ENCODE results near the gene SPIRE1. TPM values are rescaled to one million over a fixed set of nuclear protein-coding genes. Genes with fewer than 3 reads are reported as not detected.

The SPIRE1 gene
- total RNA-seq, 4 donors from 2014 or later: 1.9 to 25.3 (median 13.4) TPM

DNA sequence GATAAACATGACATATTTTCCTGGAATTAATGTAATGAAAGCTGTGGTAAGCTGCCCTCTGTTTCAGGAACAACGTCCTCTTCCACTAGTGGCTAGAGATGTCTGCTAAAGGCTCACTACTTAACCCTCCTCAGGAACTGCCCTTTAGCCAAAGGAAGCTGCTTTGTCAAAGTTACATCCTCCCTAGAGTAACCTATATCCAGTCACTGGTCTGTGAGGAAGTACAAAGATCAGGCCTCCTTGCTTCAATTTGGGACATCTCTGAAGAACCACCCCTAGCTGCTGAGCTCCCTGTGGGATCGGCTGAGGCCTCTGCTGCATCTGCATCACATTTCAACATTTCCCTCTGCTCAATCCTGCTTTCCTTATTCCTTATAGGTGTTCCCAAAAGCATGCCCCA, 142.4 kb downstream of the SPIRE1 start:
- no peak for TF ChIP-seq POLR2A (IDR thresholded peaks at IDR 0.05)
- TF ChIP-seq, protein P1, sequence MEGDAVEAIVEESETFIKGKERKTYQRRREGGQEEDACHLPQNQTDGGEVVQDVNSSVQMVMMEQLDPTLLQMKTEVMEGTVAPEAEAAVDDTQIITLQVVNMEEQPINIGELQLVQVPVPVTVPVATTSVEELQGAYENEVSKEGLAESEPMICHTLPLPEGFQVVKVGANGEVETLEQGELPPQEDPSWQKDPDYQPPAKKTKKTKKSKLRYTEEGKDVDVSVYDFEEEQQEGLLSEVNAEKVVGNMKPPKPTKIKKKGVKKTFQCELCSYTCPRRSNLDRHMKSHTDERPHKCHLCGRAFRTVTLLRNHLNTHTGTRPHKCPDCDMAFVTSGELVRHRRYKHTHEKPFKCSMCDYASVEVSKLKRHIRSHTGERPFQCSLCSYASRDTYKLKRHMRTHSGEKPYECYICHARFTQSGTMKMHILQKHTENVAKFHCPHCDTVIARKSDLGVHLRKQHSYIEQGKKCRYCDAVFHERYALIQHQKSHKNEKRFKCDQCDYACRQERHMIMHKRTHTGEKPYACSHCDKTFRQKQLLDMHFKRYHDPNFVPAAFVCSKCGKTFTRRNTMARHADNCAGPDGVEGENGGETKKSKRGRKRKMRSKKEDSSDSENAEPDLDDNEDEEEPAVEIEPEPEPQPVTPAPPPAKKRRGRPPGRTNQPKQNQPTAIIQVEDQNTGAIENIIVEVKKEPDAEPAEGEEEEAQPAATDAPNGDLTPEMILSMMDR (IDR thresholded peaks at IDR 0.05): no peak
- Histone ChIP-seq H3K36me3 (no peaks in the 10 kb centered on the region), H3K9me3 (no peaks in the 10 kb centered on the region), H3K4me3 (no peak overlapping the region), H3K4me1 (peaks cover 0 to 11% (median 3%) of the 10 kb centered on the region in 3 donors), H3K27me3 (no peaks in the 10 kb centered on the region), H3K27ac (no peak overlapping the region)
- 72 to 82% methylated on average over 2 of the region's 2 CpGs for WGBS, 2 donors
- DNase-seq: no peak
- intact Hi-C loops (cut with DNase I): no loop called here

- intact Hi-C loops (cut with DNase I): no loop called here
- WGBS, 2 donors: 87 to 92% methylated on average over 5 of the region's 5 CpGs
- Histone ChIP-seq H3K27ac (no peak overlapping the region), H3K36me3 (peaks cover 0 to 25% (median 0%) of the 10 kb centered on the region in 3 donors), H3K27me3 (no peaks in the 10 kb centered on the region), H3K4me1 (no peaks in the 10 kb centered on the region), H3K4me3 (no peak overlapping the region), H3K9me3 (no peaks in the 10 kb centered on the region)
- no peak for DNase-seq
- no peak for TF ChIP-seq POLR2A (IDR thresholded peaks at IDR 0.05)
- TF ChIP-seq, protein P1 (IDR thresholded peaks at IDR 0.05): no peak
These were observed 150.9 kb downstream of the SPIRE1 start for GRCh38 chr18:12507007-12507406.

DNA sequence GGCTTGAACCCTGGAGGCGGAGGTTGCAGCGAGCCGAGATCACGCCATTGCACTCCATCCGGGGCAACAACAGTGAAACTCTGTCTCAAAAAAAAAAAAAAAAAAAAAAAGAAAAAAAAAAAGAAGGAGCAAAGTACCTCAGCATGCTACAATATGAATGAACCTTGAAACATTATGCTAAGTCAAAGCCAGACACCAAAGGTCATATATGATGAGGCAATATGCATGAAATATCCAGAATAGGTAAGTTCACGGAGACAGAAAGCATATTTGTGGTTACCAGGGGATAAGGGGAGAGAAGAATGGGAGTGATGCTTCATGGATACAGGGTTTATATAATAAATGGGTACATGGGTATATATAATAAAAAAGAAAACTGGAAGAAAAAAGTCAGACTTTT, 156.9 kb downstream of the SPIRE1 start:
- WGBS, 2 donors: 97 to 98% methylated on average over 1 to 6 of the region's 6 CpGs
- TF ChIP-seq POLR2A (IDR thresholded peaks at IDR 0.05): no peak
- TF ChIP-seq, protein P1 (IDR thresholded peaks at IDR 0.05): no peak
- H3K4me1 ChIP-seq: no peaks in the 10 kb centered on the region
- no peak overlapping the region for H3K4me3 ChIP-seq
- H3K9me3 ChIP-seq: no peaks in the 10 kb centered on the region
- DNase-seq: no peak
- intact Hi-C loops (cut with DNase I): no loop called here
- H3K27me3 ChIP-seq: no peaks in the 10 kb centered on the region
- H3K36me3 ChIP-seq: peaks cover 0 to 27% (median 0%) of the 10 kb centered on the region in 3 donors
- H3K27ac ChIP-seq: no peak overlapping the region

- Histone ChIP-seq H3K27me3 (no peaks in the 10 kb centered on the region), H3K27ac (no peak overlapping the region), H3K4me1 (no peaks in the 10 kb centered on the region), H3K36me3 (peaks cover 0 to 17% (median 0%) of the 10 kb centered on the region in 3 donors), H3K9me3 (no peaks in the 10 kb centered on the region), H3K4me3 (no peak overlapping the region)
- DNase-seq: no peak
- WGBS, 2 donors: 81 to 92% methylated on average over 3 of the region's 3 CpGs
- intact Hi-C loops (cut with DNase I): no loop called here
- TF ChIP-seq POLR2A (IDR thresholded peaks at IDR 0.05): no peak
- TF ChIP-seq, protein P1 (IDR thresholded peaks at IDR 0.05): no peak
These were observed 160.1 kb downstream of the SPIRE1 start for GRCh38 chr18:12497839-12498238.

DNA sequence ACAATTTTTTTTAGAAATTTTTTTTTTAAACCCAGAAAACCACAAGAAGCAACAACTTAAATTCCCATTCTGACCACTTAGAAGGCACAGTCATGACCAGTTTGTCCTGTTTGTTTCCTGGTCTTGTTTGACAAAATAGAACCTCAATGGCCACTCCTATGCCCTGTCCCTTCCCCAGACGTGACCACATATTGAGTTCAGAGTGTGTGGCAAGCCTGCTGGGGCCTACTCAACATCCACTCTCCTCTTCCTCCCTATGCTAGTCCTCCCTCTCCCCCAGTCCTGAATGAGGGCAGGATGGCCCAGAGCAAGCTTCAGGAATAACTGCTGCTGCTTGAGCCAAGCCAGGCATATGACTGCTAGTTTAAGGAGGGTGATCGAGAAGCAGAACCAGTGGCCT, 160.6 kb downstream of the SPIRE1 start:
- Histone ChIP-seq H3K27ac (no peak overlapping the region), H3K36me3 (peaks cover 0 to 21% (median 0%) of the 10 kb centered on the region in 3 donors), H3K4me1 (no peaks in the 10 kb centered on the region), H3K4me3 (no peak overlapping the region), H3K9me3 (no peaks in the 10 kb centered on the region), H3K27me3 (no peaks in the 10 kb centered on the region)
- intact Hi-C loops (cut with DNase I): no loop called here
- no peak for DNase-seq
- TF ChIP-seq POLR2A (IDR thresholded peaks at IDR 0.05): no peak
- TF ChIP-seq, protein P1 (IDR thresholded peaks at IDR 0.05): no peak
- WGBS, 2 donors: 75 to 84% methylated on average over 2 of the region's 2 CpGs

All from esophagus squamous epithelium (tissue), 5 donors.